ENCODE measurements around the gene C2orf74. TPM values are rescaled to one million over a fixed set of nuclear protein-coding genes. Genes with fewer than 3 reads are reported as not detected.

Gene C2orf74
- total RNA-seq, 1 donor from 2014 or later: 15.1 TPM

GRCh38 chr2:61167579-61167978 is 5.6 kb downstream of the C2orf74 start:
- Mint-ChIP-seq H3K4me3 (ENCODE audit: unreplicated experiment) (no peak overlapping the region), H3K27ac (ENCODE audit: unreplicated experiment) (no peak overlapping the region), H3K4me1 (ENCODE audit: low read depth, unreplicated experiment) (no peaks in the 10 kb centered on the region), H3K9me3 (ENCODE audit: unreplicated experiment) (peaks cover 4% of the 10 kb centered on the region), H3K36me3 (ENCODE audit: unreplicated experiment) (no peaks in the 10 kb centered on the region), H3K27me3 (ENCODE audit: unreplicated experiment) (peaks cover 2% of the 10 kb centered on the region)
- DNase-seq: no peak
- no peak for TF ChIP-seq CTCF (IDR thresholded peaks at IDR 0.05; ENCODE audit: partially characterized antibody, unreplicated experiment)

DNA sequence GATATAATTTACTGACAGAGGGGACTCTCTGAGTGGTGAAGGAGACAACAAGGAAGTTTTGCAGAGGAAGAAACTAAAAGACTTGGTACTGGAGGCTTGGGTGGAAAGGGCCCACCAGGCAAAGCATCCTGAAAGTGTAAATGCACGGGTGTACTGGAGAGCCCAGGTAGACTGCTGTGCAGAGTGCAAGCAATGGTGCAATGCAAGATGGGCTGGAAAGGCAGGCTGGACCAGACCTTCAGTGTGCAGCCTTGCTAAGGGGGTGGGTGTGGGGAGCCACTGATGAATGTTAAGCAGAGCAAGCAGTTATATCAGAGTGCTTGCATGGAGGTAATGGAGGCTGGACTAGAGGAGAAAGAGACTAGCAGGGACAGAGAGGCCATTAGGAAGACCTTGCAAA is 10.7 kb downstream of the C2orf74 start:
- peaks cover 5% of the 10 kb centered on the region for H3K4me1 Mint-ChIP-seq (ENCODE audit: low read depth, unreplicated experiment)
- H3K4me3 Mint-ChIP-seq (ENCODE audit: unreplicated experiment): no peak overlapping the region

DNA sequence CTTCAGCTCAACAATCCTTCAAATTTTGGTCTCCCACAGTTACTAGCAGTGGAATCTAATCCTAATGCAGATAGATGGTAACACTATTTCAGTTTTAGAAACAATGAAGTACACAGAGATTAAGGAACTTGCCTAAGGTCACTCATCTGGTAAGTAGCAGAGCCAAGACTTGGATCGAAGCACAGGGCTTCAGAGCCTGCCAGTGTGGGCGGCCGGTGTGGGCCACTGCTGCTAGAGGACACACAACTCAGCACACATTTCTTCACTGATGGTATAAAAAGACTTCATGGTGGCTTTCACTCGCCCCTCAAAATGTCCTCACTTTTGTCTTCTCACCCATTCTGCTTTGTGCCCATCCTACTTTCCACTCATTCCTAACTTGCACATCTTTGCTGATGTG is 11.1 kb downstream of the C2orf74 start:
- Mint-ChIP-seq H3K4me1 (ENCODE audit: low read depth, unreplicated experiment) (peaks cover 5% of the 10 kb centered on the region), H3K36me3 (ENCODE audit: unreplicated experiment) (peaks cover 5% of the 10 kb centered on the region), H3K27ac (ENCODE audit: unreplicated experiment) (no peak overlapping the region), H3K9me3 (ENCODE audit: unreplicated experiment) (peaks cover 7% of the 10 kb centered on the region), H3K27me3 (ENCODE audit: unreplicated experiment) (peaks cover 6% of the 10 kb centered on the region), H3K4me3 (ENCODE audit: unreplicated experiment) (no peak overlapping the region)
- TF ChIP-seq CTCF (IDR thresholded peaks at IDR 0.05; ENCODE audit: partially characterized antibody, unreplicated experiment): no peak
- DNase-seq: no peak

More for the DNA sequence above, 10.7 kb downstream of the C2orf74 start:
- Mint-ChIP-seq H3K27me3 (ENCODE audit: unreplicated experiment) (peaks cover 6% of the 10 kb centered on the region), H3K36me3 (ENCODE audit: unreplicated experiment) (peaks cover 5% of the 10 kb centered on the region), H3K27ac (ENCODE audit: unreplicated experiment) (no peak overlapping the region), H3K9me3 (ENCODE audit: unreplicated experiment) (peaks cover 7% of the 10 kb centered on the region)
- no peak for DNase-seq
- TF ChIP-seq CTCF (IDR thresholded peaks at IDR 0.05; ENCODE audit: partially characterized antibody, unreplicated experiment): no peak

GRCh38 chr2:61175036-61175435 is 13.0 kb downstream of the C2orf74 start:
- Mint-ChIP-seq H3K9me3 (ENCODE audit: unreplicated experiment) (peaks cover 10% of the 10 kb centered on the region), H3K27me3 (ENCODE audit: unreplicated experiment) (peaks cover 14% of the 10 kb centered on the region), H3K27ac (ENCODE audit: unreplicated experiment) (no peak overlapping the region), H3K36me3 (ENCODE audit: unreplicated experiment) (peaks cover 5% of the 10 kb centered on the region), H3K4me3 (ENCODE audit: unreplicated experiment) (no peak overlapping the region), H3K4me1 (ENCODE audit: low read depth, unreplicated experiment) (peaks cover 19% of the 10 kb centered on the region)
- DNase-seq: no peak
- TF ChIP-seq CTCF (IDR thresholded peaks at IDR 0.05; ENCODE audit: partially characterized antibody, unreplicated experiment): no peak

DNA sequence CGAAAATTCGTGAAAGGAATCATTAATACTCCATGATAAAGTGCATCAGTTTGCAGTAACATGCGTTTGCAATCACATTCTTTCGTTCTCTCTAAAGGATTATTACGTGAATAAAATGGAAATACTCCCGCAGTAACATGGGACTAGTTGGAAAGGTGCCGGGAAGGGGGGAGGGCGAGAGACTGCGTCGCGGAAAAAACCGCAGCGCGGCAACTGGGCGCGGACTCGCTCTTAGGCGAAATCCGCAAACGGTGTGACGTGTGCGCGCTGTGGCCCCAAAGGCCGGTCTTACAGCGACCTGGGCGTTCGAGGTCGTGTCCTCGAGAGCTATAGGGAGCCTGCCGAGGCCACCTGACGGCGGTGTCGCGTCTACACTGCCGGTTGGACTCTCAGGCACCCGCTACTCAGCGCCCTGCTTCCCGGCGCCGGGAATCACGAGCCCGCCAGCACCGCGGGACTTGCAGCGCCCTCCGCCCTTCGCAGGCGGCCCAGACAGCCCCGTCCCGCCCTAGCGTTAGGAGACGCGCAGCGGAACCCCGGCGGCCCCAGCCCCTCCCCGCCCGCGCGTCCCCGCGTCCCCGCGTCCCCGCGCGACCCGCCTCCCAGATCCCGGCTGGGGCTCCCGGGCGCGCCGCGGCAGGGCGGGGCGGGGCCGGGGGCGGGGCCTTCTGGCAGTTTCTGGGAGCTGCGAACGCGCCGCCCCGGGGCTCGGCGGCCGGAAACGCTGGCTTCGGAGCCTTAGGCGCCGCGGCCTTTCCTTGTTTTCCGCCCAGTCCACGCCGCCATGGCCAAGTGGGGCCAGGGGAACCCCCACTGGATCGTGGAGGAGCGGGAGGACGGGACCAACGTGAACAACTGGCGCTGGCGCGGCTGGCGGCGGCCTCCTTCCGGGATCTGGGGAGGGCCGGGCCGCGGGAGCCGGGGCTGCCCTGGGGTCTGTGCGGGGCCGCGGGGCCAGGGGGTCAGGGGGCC is 15.1 kb downstream of the C2orf74 start:
- Mint-ChIP-seq H3K27me3 (ENCODE audit: unreplicated experiment) (peaks cover 12% of the 10 kb centered on the region), H3K9me3 (ENCODE audit: unreplicated experiment) (peaks cover 12% of the 10 kb centered on the region), H3K4me3 (ENCODE audit: unreplicated experiment) (peak overlapping the region; percentile 95), H3K4me1 (ENCODE audit: low read depth, unreplicated experiment) (peaks cover 33% of the 10 kb centered on the region), H3K27ac (ENCODE audit: unreplicated experiment) (peak overlapping the region; percentile 73), H3K36me3 (ENCODE audit: unreplicated experiment) (peaks cover 5% of the 10 kb centered on the region)
- DNase-seq: peak; percentile 97
- no peak for TF ChIP-seq CTCF (IDR thresholded peaks at IDR 0.05; ENCODE audit: partially characterized antibody, unreplicated experiment)
